CMK (cell line): ENCODE data around the gene MGME1.
"Not testable (repeated sequence)": the region's sequence is repeated elsewhere in the genome, so short reads cannot be mapped to it uniquely, and the experiment has no call there.

ENCODE experiments used
- DNase-seq: peaks from one replicate; pipeline ENCODE4 v3.0.0-alpha.2; 2010; ENCODE audit warnings: low read depth

Gene MGME1

GRCh38 chr20:18020931-18021330, 52.1 kb downstream of the MGME1 start:
- no peak for DNase-seq

GRCh38 chr20:18024606-18025127, 55.8 kb downstream of the MGME1 start:
- no peak for DNase-seq

- DNase-seq = not testable (repeated sequence)
Observed at GRCh38 chr20:18027011-18027410, 58.2 kb downstream of the MGME1 start.

- no peak for DNase-seq
Observed at GRCh38 chr20:18030020-18030419, 61.2 kb downstream of the MGME1 start.

GRCh38 chr20:18031050-18031449, 62.2 kb downstream of the MGME1 start:
- DNase-seq = no peak

GRCh38 chr20:18031888-18032509, 63.2 kb downstream of the MGME1 start:
- DNase-seq = no peak

GRCh38 chr20:18032977-18033892, 64.4 kb downstream of the MGME1 start:
- no peak for DNase-seq

GRCh38 chr20:18034039-18034438, 65.2 kb downstream of the MGME1 start:
- DNase-seq = no peak

GRCh38 chr20:18039063-18039462, 70.2 kb downstream of the MGME1 start:
- no peak for DNase-seq
